A673 (cell line): ENCODE data around the gene RFC2.

ENCODE experiments used
- CTCF ChIP-seq: fragments of 300-800, 200-600 bp; sonication (generic); conservative IDR thresholded peaks from 2 replicates; pipeline ENCODE4 v1.5.1; 2017; ENCODE audit warnings: low read depth, mild to moderate bottlenecking, antibody characterized with exemption, low read length, moderate library complexity, mixed read lengths
- EZH2 ChIP-seq: fragments of 200-600 bp; sonication (generic); IDR thresholded peaks from 2 replicates; pipeline ENCODE4 v1.6.1; 2017; ENCODE audit warnings: borderline replicate concordance, low read depth, mild to moderate bottlenecking, mixed read lengths, antibody characterized with exemption, low read length; ENCODE audit not compliant: poor library complexity, severe bottlenecking

- TF ChIP-seq EZH2 = no peak
- TF ChIP-seq CTCF = no peak; the same call in 1 of the 2 replicates
Measured at GRCh38 chr7:74254129-74254857, at the start of gene RFC2.
